ENCODE measurements around the gene DNAH2. TPM values are rescaled to one million over a fixed set of nuclear protein-coding genes. Genes with fewer than 3 reads are reported as not detected.

Gene DNAH2
- total and polyA plus RNA-seq, 2 experiments from 2014 or later = 0.77 to 2.1 TPM

DNA sequence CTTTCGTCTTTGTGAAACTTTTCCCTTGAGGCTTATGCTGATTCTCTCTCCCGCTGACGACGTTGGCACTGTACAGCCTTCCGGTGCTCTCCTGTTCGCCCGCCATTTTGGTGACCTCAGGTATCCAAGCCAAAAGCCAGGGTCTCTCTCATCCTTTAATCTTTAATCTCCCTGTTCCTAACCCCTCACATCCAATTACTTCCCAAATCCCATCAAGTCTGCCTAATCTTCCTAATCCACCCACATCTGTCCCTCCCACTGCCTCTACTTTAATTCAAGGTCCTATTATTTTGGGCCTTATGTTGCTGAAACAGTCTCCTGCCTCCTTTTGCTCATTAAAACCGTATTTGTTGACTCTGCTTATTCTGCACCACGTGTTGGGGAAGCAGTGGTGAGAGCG lies 22.0 kb upstream of the DNAH2 start:
- Histone ChIP-seq H4K20me1 (ENCODE audit: insufficient read depth, poor library complexity, severe bottlenecking) (no peaks in the 10 kb centered on the region), H3K4me3 (no peak overlapping the region), H3K9me3 (ENCODE audit: low read depth) (no peaks in the 10 kb centered on the region), H3K79me2 (no peaks in the 10 kb centered on the region), H3K27me3 (no peaks in the 10 kb centered on the region), H3K4me1 (ENCODE audit: insufficient read depth) (no peaks in the 10 kb centered on the region), H3K27ac (no peak overlapping the region), H3K36me3 (replicated peaks; ENCODE audit: insufficient read depth, low read depth) (no peaks in the 10 kb centered on the region), H2AFZ (no peak overlapping the region), H3K4me2 (no peak overlapping the region), H3K9me2 (replicated peaks; ENCODE audit: insufficient read depth) (no peaks in the 10 kb centered on the region)
- 97% methylated on average over 10 of the region's 10 CpGs for WGBS (ENCODE audit: low lambda C conversion rate, missing lambda C conversion rate)
- TF ChIP-seq EZH2phosphoT487 (IDR thresholded peaks at IDR 0.05; ENCODE audit: low read depth, severe bottlenecking, unreplicated experiment) = no peak
- TF ChIP-seq, protein P1, sequence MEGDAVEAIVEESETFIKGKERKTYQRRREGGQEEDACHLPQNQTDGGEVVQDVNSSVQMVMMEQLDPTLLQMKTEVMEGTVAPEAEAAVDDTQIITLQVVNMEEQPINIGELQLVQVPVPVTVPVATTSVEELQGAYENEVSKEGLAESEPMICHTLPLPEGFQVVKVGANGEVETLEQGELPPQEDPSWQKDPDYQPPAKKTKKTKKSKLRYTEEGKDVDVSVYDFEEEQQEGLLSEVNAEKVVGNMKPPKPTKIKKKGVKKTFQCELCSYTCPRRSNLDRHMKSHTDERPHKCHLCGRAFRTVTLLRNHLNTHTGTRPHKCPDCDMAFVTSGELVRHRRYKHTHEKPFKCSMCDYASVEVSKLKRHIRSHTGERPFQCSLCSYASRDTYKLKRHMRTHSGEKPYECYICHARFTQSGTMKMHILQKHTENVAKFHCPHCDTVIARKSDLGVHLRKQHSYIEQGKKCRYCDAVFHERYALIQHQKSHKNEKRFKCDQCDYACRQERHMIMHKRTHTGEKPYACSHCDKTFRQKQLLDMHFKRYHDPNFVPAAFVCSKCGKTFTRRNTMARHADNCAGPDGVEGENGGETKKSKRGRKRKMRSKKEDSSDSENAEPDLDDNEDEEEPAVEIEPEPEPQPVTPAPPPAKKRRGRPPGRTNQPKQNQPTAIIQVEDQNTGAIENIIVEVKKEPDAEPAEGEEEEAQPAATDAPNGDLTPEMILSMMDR (IDR thresholded peaks at IDR 0.05; ENCODE audit: poor library complexity) = no peak
- TF ChIP-seq EZH2 (IDR thresholded peaks at IDR 0.05; ENCODE audit: borderline replicate concordance) = no peak
- DNase-seq (ENCODE audit: low spot score) = no peak

DNA sequence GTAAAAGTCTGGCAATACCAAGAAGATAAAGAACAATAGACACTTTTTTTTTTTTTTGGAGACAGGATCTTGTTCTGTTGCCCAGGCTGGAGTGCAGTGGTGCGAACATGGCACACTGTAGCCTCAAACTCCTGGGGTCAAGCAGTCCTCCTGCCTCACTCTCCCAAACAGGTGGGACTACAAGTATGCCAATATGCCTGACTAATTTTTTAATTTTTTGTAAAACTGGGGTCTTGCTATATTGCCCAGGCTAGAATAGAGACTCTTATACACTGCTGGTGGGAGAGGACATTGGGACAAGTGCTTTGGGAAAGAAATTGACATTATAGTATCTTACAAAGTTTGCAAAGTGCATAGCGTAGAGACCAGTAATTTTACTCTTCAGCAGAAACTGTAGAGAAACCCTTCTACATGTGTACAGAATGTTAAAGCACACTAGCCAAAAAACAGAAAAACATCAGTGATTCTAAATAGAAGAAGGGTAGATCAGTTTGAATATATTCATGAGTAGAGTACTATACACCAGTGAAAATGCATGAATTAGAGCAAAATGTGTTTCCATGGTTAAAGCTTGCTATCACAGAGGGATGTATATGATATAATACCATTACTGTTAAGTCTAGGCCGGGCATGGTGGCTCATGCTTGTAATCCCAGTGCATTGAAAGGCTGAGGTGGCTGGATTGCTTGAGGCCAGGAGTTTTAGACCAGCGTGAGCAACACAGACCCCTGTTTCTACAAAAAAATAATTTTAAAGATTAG lies 19.5 kb upstream of the DNAH2 start:
- no peak overlapping the region for H3K27ac ChIP-seq
- H4K20me1 ChIP-seq (ENCODE audit: insufficient read depth, poor library complexity, severe bottlenecking) = no peaks in the 10 kb centered on the region
- WGBS (ENCODE audit: low lambda C conversion rate, missing lambda C conversion rate) = 100% methylated on average over 4 of the region's 4 CpGs

DNA sequence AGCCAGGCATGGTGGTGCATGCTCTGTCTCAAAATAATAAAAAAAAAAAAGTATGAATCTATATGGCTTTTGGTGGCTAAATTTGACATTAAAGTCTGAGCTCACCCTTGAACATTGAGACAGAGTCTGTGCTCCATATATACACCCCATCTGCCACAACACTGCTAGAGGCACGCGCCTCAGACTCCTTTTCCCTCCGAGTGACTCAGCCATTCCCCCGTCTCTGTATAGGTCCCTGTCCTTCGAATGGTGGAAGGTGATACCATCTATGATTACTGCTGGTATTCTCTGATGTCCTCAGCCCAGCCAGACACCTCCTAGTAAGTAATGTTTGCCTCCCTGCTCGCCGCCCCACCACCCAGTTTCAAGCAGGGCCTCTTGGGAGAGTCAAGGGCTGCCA lies 17.0 kb upstream of the DNAH2 start:
- H3K4me3 ChIP-seq = no peak overlapping the region
- peaks cover 15% of the 10 kb centered on the region for H3K4me1 ChIP-seq (ENCODE audit: insufficient read depth)
- WGBS (ENCODE audit: low lambda C conversion rate, missing lambda C conversion rate) = 93% methylated on average over 7 of the region's 7 CpGs
- no peak overlapping the region for H2AFZ ChIP-seq
- no peaks in the 10 kb centered on the region for H3K36me3 ChIP-seq (replicated peaks; ENCODE audit: insufficient read depth, low read depth)
- no peak for DNase-seq (ENCODE audit: low spot score)
- no peak overlapping the region for H3K27ac ChIP-seq
- H4K20me1 ChIP-seq (ENCODE audit: insufficient read depth, poor library complexity, severe bottlenecking) = no peaks in the 10 kb centered on the region
- peaks cover 3% of the 10 kb centered on the region for H3K27me3 ChIP-seq
- TF ChIP-seq, protein P1 (IDR thresholded peaks at IDR 0.05; ENCODE audit: poor library complexity) = no peak
- TF ChIP-seq EZH2phosphoT487 (IDR thresholded peaks at IDR 0.05; ENCODE audit: low read depth, severe bottlenecking, unreplicated experiment) (no peak), EZH2 (IDR thresholded peaks at IDR 0.05; ENCODE audit: borderline replicate concordance) (no peak)
- H3K4me2 ChIP-seq = no peak overlapping the region
- no peaks in the 10 kb centered on the region for H3K9me3 ChIP-seq (ENCODE audit: low read depth)
- no peaks in the 10 kb centered on the region for H3K9me2 ChIP-seq (replicated peaks; ENCODE audit: insufficient read depth)
- peaks cover 2% of the 10 kb centered on the region for H3K79me2 ChIP-seq

More for the DNA sequence above, 19.5 kb upstream of the DNAH2 start:
- Histone ChIP-seq H3K4me3 (no peak overlapping the region), H3K27me3 (no peaks in the 10 kb centered on the region), H3K9me2 (replicated peaks; ENCODE audit: insufficient read depth) (no peaks in the 10 kb centered on the region), H3K9me3 (ENCODE audit: low read depth) (no peaks in the 10 kb centered on the region), H3K79me2 (no peaks in the 10 kb centered on the region), H3K36me3 (replicated peaks; ENCODE audit: insufficient read depth, low read depth) (no peaks in the 10 kb centered on the region), H3K4me1 (ENCODE audit: insufficient read depth) (no peaks in the 10 kb centered on the region), H3K4me2 (no peak overlapping the region), H2AFZ (no peak overlapping the region)
- DNase-seq (ENCODE audit: low spot score) = no peak
- TF ChIP-seq EZH2 (IDR thresholded peaks at IDR 0.05; ENCODE audit: borderline replicate concordance) (no peak), EZH2phosphoT487 (IDR thresholded peaks at IDR 0.05; ENCODE audit: low read depth, severe bottlenecking, unreplicated experiment) (no peak)
- TF ChIP-seq, protein P1 (IDR thresholded peaks at IDR 0.05; ENCODE audit: poor library complexity) = no peak

Measured in hepatocyte (in vitro differentiated cells).